CD14-positive monocyte (primary cell): Measurements from ENCODE around the gene PTRH1. TPM values are rescaled to one million over a fixed set of nuclear protein-coding genes. Genes with fewer than 3 reads are reported as not detected.

ENCODE experiments used
- DNase-seq, 3 donors: peaks; one replicate each; pipeline ENCODE4 v3.0.0-alpha.2; 2011 to 2022
- H2AFZ ChIP-seq: 2 replicates; pipeline ENCODE4 v1.6.0; 2012; ENCODE audit warnings: mild to moderate bottlenecking, low read depth, low read length, inconsistent platforms; ENCODE audit not compliant: insufficient read depth, poor library complexity, severe bottlenecking
- H3K27ac ChIP-seq, 2 donors: 1 replicate in 1 of 2; 2 replicates in 1 of 2; pipeline ENCODE4 v1.5.1; 2012 to 2013; ENCODE audit warnings: low read length in 2 of 2, control low read depth in 1 of 2, inconsistent platforms in 1 of 2, low read depth in 1 of 2, mild to moderate bottlenecking in 1 of 2
- H3K27me3 ChIP-seq, 2 donors: one replicate each; pipeline versions ENCODE4 v1.6.0 to v1.6.1; 2011 to 2013; ENCODE audit warnings: low read length in 2 of 2; ENCODE audit not compliant: control insufficient read depth in 2 of 2, insufficient read depth in 2 of 2
- H3K36me3 ChIP-seq, 2 donors: replicated peaks in 1 of 2; 1 replicate in 1 of 2; 2 replicates in 1 of 2; pipeline versions ENCODE4 v1.5.1 to v1.6.1; 2012 to 2013; ENCODE audit warnings: low read length in 2 of 2, control low read depth in 1 of 2, inconsistent platforms in 1 of 2, mild to moderate bottlenecking in 1 of 2; ENCODE audit not compliant: insufficient read depth in 2 of 2, control insufficient read depth in 1 of 2
- H3K4me1 ChIP-seq, 2 donors: 1 replicate in 1 of 2; 2 replicates in 1 of 2; pipeline versions ENCODE4 v1.5.1 to v1.6.1; 2012 to 2013; ENCODE audit warnings: low read length in 2 of 2, control low read depth in 1 of 2, inconsistent platforms in 1 of 2, mild to moderate bottlenecking in 1 of 2, moderate library complexity in 1 of 2; ENCODE audit not compliant: insufficient read depth in 2 of 2, control insufficient read depth in 1 of 2
- H3K4me2 ChIP-seq: replicated peaks from 2 replicates; pipeline ENCODE3; 2012; ENCODE audit warnings: low read length, moderate library complexity, mild to moderate bottlenecking; ENCODE audit not compliant: poor library complexity, severe bottlenecking; ENCODE audit errors: extremely low read depth
- H3K4me3 ChIP-seq, 3 experiments: fragments of 200-600 bp in 1 of 3; sonication (generic) in 1 of 3; replicated peaks in 1 of 3; 1 replicate in 2 of 3; 2 replicates in 1 of 3; pipeline ENCODE4 v1.5.1; 2011 to 2013; ENCODE audit warnings: low read length in 3 of 3, mild to moderate bottlenecking in 3 of 3, control low read depth in 2 of 3, low read depth in 2 of 3, inconsistent platforms in 1 of 3, moderate library complexity in 1 of 3
- H3K79me2 ChIP-seq: 2 replicates; pipeline ENCODE4 v1.6.0; 2012; ENCODE audit warnings: mild to moderate bottlenecking, control low read depth, inconsistent platforms, low read length, moderate library complexity; ENCODE audit not compliant: insufficient read depth
- H3K9ac ChIP-seq: 2 replicates; pipeline ENCODE4 v1.6.0; 2017; ENCODE audit warnings: low read length, mild to moderate bottlenecking; ENCODE audit not compliant: insufficient read depth, poor library complexity, severe bottlenecking
- H3K9me3 ChIP-seq, 2 donors: replicated peaks in 1 of 2; 1 replicate in 1 of 2; 2 replicates in 1 of 2; pipeline versions ENCODE4 v1.5.1 to v1.6.1; 2012 to 2013; ENCODE audit warnings: low read length in 2 of 2, control low read depth in 1 of 2; ENCODE audit not compliant: control insufficient read depth in 1 of 2, insufficient read depth in 1 of 2
- H4K20me1 ChIP-seq: 2 replicates; pipeline ENCODE4 v1.6.0; 2012; ENCODE audit warnings: mild to moderate bottlenecking, low read length, control low read depth, moderate library complexity; ENCODE audit not compliant: insufficient read depth
- H3K27ac Mint-ChIP-seq, 7 donors: one replicate each; pipeline ENCODE4 v1.8.0; 2020; ENCODE audit warnings: mild to moderate bottlenecking in 7 of 7, mixed read lengths in 7 of 7, moderate library complexity in 6 of 7, inconsistent platforms in 2 of 7
- H3K27me3 Mint-ChIP-seq, 3 donors: one replicate each; pipeline ENCODE4 v1.8.0; 2021 to 2022; ENCODE audit warnings: low read depth in 3 of 3, mild to moderate bottlenecking in 3 of 3, mixed read lengths in 3 of 3, moderate library complexity in 3 of 3, inconsistent platforms in 1 of 3
- H3K36me3 Mint-ChIP-seq, 2 donors: one replicate each; pipeline ENCODE4 v1.8.0; 2020; ENCODE audit warnings: mixed read lengths in 2 of 2, inconsistent platforms in 1 of 2, mild to moderate bottlenecking in 1 of 2
- H3K4me1 Mint-ChIP-seq: one replicate; pipeline ENCODE4 v1.8.0; 2020; ENCODE audit warnings: mild to moderate bottlenecking, mixed read lengths
- H3K4me3 Mint-ChIP-seq, 2 donors: one replicate each; pipeline ENCODE4 v1.8.0; 2020; ENCODE audit warnings: mild to moderate bottlenecking in 2 of 2, mixed read lengths in 2 of 2, moderate library complexity in 1 of 2
- H3K9me3 Mint-ChIP-seq, 7 donors: one replicate each; pipeline ENCODE4 v1.8.0; 2020 to 2022; ENCODE audit warnings: mixed read lengths in 7 of 7, mild to moderate bottlenecking in 6 of 7, moderate library complexity in 6 of 7, inconsistent platforms in 2 of 7
- CTCF ChIP-seq: fragments of 200-600 bp; IDR thresholded peaks from one replicate; pipeline ENCODE4 v1.8.0; 2022; ENCODE audit warnings: antibody characterized with exemption, mild to moderate bottlenecking
- WGBS: methylation state at CpG from one replicate; pipeline ENCODE4 v1.1.5; 2013; ENCODE audit warnings: missing lambda C conversion rate; ENCODE audit not compliant: insufficient coverage; 5-methylcytosine and 5-hydroxymethylcytosine counted together
- intact Hi-C, 2 donors: fragments of 100-400 bp; cut with micrococcal nuclease; formaldehyde crosslinking; loops; one replicate each; pipeline versions ENCODE4 v1.15.0 to v1.15.1; 2023
- polyA plus RNA-seq, 3 donors: library from polyadenylated mRNA; depleted of rRNA in 1 of 3; unstranded in 2 of 3; stranded (reverse) in 1 of 3; fragments of 300-500 nt in 2 of 3; fragments of >200 nt in 1 of 3; fragmentation: Illumina TruSeq in 2 of 3; gene quantifications; 1 replicate in 2 of 3; 2 replicates in 1 of 3; pipeline ENCODE4 v1.2.3, GENCODE V29; 2012 to 2021

Gene PTRH1
- polyA plus RNA-seq, 3 donors, result 6.9 to 19.9 (median 19.5) TPM

- no peak overlapping the region for H3K4me3 ChIP-seq
- DNase-seq, result no peak
- H3K27me3 Mint-ChIP-seq, result peaks cover 0 to 6% (median 2%) of the 10 kb centered on the region in 3 donors
- 94% methylated on average over 14 of the region's 16 CpGs for WGBS
- H3K4me1 Mint-ChIP-seq, result peaks cover 17% of the 10 kb centered on the region
- H3K36me3 Mint-ChIP-seq, result peaks cover 16 to 37% of the 10 kb centered on the region in 2 donors
- H4K20me1 ChIP-seq, result peaks cover 41% of the 10 kb centered on the region
- peaks cover 0 to 1% (median 0%) of the 10 kb centered on the region in 7 donors for H3K9me3 Mint-ChIP-seq
- H3K4me3 Mint-ChIP-seq, result no peak overlapping the region
- H2AFZ ChIP-seq, result no peak overlapping the region
- H3K9ac ChIP-seq, result no peak overlapping the region
- no peak overlapping the region for H3K4me2 ChIP-seq
- H3K27ac Mint-ChIP-seq, result peak overlapping the region in 3 of 7 donors; percentile 15 to 77 (median 60)
- no peak for TF ChIP-seq CTCF
- H3K27me3 ChIP-seq, result no peaks in the 10 kb centered on the region
- H3K79me2 ChIP-seq, result no peaks in the 10 kb centered on the region
- peaks cover 19 to 25% of the 10 kb centered on the region in 2 donors for H3K4me1 ChIP-seq
- H3K9me3 ChIP-seq, result no peaks in the 10 kb centered on the region
- peaks cover 16 to 32% of the 10 kb centered on the region in 2 donors for H3K36me3 ChIP-seq
- H3K27ac ChIP-seq, result no peak overlapping the region
- intact Hi-C loops, result loop anchor here (2.0 to 5.0 kb wide), 2 partner anchors 140 to 227 kb away; no protein-coding TSS in a partner anchor
These were observed 16.5 kb upstream of the PTRH1 start for GRCh38 chr9:127731938-127732337.

GRCh38 chr9:127730799-127731410 is 15.4 kb upstream of the PTRH1 start:
- no peak for DNase-seq
- Mint-ChIP-seq H3K4me1 (peaks cover 17% of the 10 kb centered on the region), H3K27me3 (peaks cover 0 to 6% (median 2%) of the 10 kb centered on the region in 3 donors), H3K36me3 (peaks cover 16 to 32% of the 10 kb centered on the region in 2 donors), H3K4me3 (peak overlapping the region in 1 of 2 donors; percentile 24), H3K27ac (peak overlapping the region in 2 of 7 donors; percentile 16 to 50), H3K9me3 (no peaks in the 10 kb centered on the region)
- no peaks in the 10 kb centered on the region for H3K27me3 ChIP-seq
- intact Hi-C loops, result loop anchor here in 1 of 2 donors (5.0 kb wide), 1 partner anchor 139 kb away; no protein-coding TSS in a partner anchor
- H3K79me2 ChIP-seq, result no peaks in the 10 kb centered on the region
- no peak overlapping the region for H3K4me2 ChIP-seq
- no peak overlapping the region for H3K9ac ChIP-seq
- H3K27ac ChIP-seq, result no peak overlapping the region
- no peak overlapping the region for H3K4me3 ChIP-seq
- H3K36me3 ChIP-seq, result peaks cover 16 to 32% of the 10 kb centered on the region in 2 donors
- peaks cover 38% of the 10 kb centered on the region for H4K20me1 ChIP-seq
- no peak overlapping the region for H2AFZ ChIP-seq
- TF ChIP-seq CTCF, result no peak
- H3K4me1 ChIP-seq, result peaks cover 19 to 23% of the 10 kb centered on the region in 2 donors
- H3K9me3 ChIP-seq, result no peaks in the 10 kb centered on the region
- WGBS, result over 99% methylated on average over 8 of the region's 9 CpGs
